ENCODE measurements around the gene TRIM52.
A peak's percentile ranks its signal among the peaks of the same experiment; 100 is the strongest.
"Not testable (repeated sequence)": the region's sequence is repeated elsewhere in the genome, so short reads cannot be mapped to it uniquely, and the experiment has no call there.

Gene TRIM52

GRCh38 chr5:181219262-181220177 is 41.4 kb downstream of the TRIM52 start:
- Histone ChIP-seq H3K27ac (no peak overlapping the region), H3K4me3 (no peak overlapping the region)

- Histone ChIP-seq H3K27ac (peak overlapping the region in 4 of 21 experiments; percentile 9 to 77 (median 41)), H3K4me3 (peak overlapping the region; percentile 2 to 45 (median 30))
Measured at GRCh38 chr5:181218795-181219124, 42.2 kb downstream of the TRIM52 start.

GRCh38 chr5:181217803-181218062 is 43.2 kb downstream of the TRIM52 start:
- H3K27ac ChIP-seq, result peak overlapping the region in 18 of 21 experiments; percentile 7 to 77 (median 49)
- H3K4me3 ChIP-seq, result peak overlapping the region; percentile 15 to 45 (median 35)

- Histone ChIP-seq H3K4me3 (peak overlapping the region; percentile 15 to 45 (median 35)), H3K27ac (peak overlapping the region in 18 of 21 experiments; percentile 7 to 77 (median 49))
Measured at GRCh38 chr5:181217111-181217802, 43.7 kb downstream of the TRIM52 start.

GRCh38 chr5:181215997-181216989 is 44.6 kb downstream of the TRIM52 start:
- peak overlapping the region in 7 of 21 experiments; percentile 35 to 77 (median 67) for H3K27ac ChIP-seq

GRCh38 chr5:181214249-181214648 is 46.7 kb downstream of the TRIM52 start:
- not testable (repeated sequence) for H3K4me3 ChIP-seq, H3K27ac ChIP-seq

More at GRCh38 chr5:181215997-181216989, 44.6 kb downstream of the TRIM52 start:
- peak overlapping the region in 6 of 7 experiments; percentile 24 to 45 (median 35) for H3K4me3 ChIP-seq

- Histone ChIP-seq H3K27ac (no peak overlapping the region), H3K4me3 (no peak overlapping the region)
Measured at GRCh38 chr5:181212934-181213333, 48.0 kb downstream of the TRIM52 start.

- Histone ChIP-seq H3K4me3 (no peak overlapping the region), H3K27ac (no peak overlapping the region)
Measured at GRCh38 chr5:181212080-181212479, 48.9 kb downstream of the TRIM52 start.

- H3K27ac ChIP-seq, result no peak overlapping the region
- no peak overlapping the region for H3K4me3 ChIP-seq
Measured at GRCh38 chr5:181211208-181211607, 49.7 kb downstream of the TRIM52 start.

- not testable (repeated sequence) for H3K4me3 ChIP-seq, H3K27ac ChIP-seq
Measured at GRCh38 chr5:181210698-181211097, 50.2 kb downstream of the TRIM52 start.

GRCh38 chr5:181210148-181210547 is 50.8 kb downstream of the TRIM52 start:
- not testable (repeated sequence) for H3K4me3 ChIP-seq, H3K27ac ChIP-seq

- H3K27ac ChIP-seq, H3K4me3 ChIP-seq: not testable (repeated sequence)
Measured at GRCh38 chr5:181209006-181209405, 51.9 kb downstream of the TRIM52 start.

- Histone ChIP-seq H3K4me3 (peak overlapping the region in 1 of 7 experiments; percentile 68), H3K27ac (peak overlapping the region in 1 of 21 experiments; percentile 77)
Measured at GRCh38 chr5:181207960-181208253, 53.0 kb downstream of the TRIM52 start.

GRCh38 chr5:181207214-181207959 is 53.6 kb downstream of the TRIM52 start:
- peak overlapping the region; percentile 34 to 68 (median 52) for H3K4me3 ChIP-seq
- H3K27ac ChIP-seq, result peak overlapping the region in 16 of 21 experiments; percentile 10 to 77 (median 49)

- H3K4me3 ChIP-seq, result peak overlapping the region; percentile 34 to 68 (median 52)
- peak overlapping the region in 4 of 21 experiments; percentile 12 to 82 (median 70) for H3K27ac ChIP-seq
Measured at GRCh38 chr5:181205761-181206649, 54.9 kb downstream of the TRIM52 start.

Data from skin epidermis (tissue), 12 donors.